ENCODE data around the gene WBP1L. TPM values are rescaled to one million over a fixed set of nuclear protein-coding genes. Genes with fewer than 3 reads are reported as not detected.

The WBP1L gene
- total and polyA plus RNA-seq, 2 of the 13 experiments (the other 11 are each of a cell fraction or from before 2014, with no cell fraction given): 8.3 to 12.3 TPM

- TF ChIP-seq THRA (CRISPR knock-in tag; IDR thresholded peaks at IDR 0.05; ENCODE audit: borderline replicate concordance) (no peak), ZHX1 (CRISPR knock-in tag; IDR thresholded peaks at IDR 0.05; ENCODE audit: low read depth) (no peak), ZNF33A (CRISPR knock-in tag; IDR thresholded peaks at IDR 0.05; ENCODE audit: borderline replicate concordance) (no peak), SP140L (CRISPR knock-in tag; IDR thresholded peaks at IDR 0.05; ENCODE audit: borderline replicate concordance) (no peak), CEBPB (IDR thresholded peaks at IDR 0.05; ENCODE audit: borderline replicate concordance, low read depth, low read length) (no peak), KDM6A (CRISPR knock-in tag; IDR thresholded peaks at IDR 0.05; ENCODE audit: low read depth) (no peak), POLR2G (IDR thresholded peaks at IDR 0.05; ENCODE audit: low read depth, low read length) (peak; percentile 89), CENPX (CRISPR knock-in tag; IDR thresholded peaks at IDR 0.05) (no peak), CC2D1A (CRISPR knock-in tag; IDR thresholded peaks at IDR 0.05) (no peak), USF2 (IDR thresholded peaks at IDR 0.05; ENCODE audit: low read depth, low read length) (no peak), USF2 (CRISPR knock-in tag; IDR thresholded peaks at IDR 0.05; ENCODE audit: borderline replicate concordance) (0 out of 2 replicates have a peak, but pooled peaks have one; percentile 16), KDM4B (CRISPR knock-in tag; IDR thresholded peaks at IDR 0.05) (0 out of 2 replicates have a peak, but pooled peaks have one; percentile 15), ZNF572 (CRISPR knock-in tag; IDR thresholded peaks at IDR 0.05) (peak; percentile 68; the same call in 1 of the 2 replicates), MTERF4 (CRISPR knock-in tag; IDR thresholded peaks at IDR 0.05) (peak; percentile 69), ZZZ3 (CRISPR knock-in tag; IDR thresholded peaks at IDR 0.05; ENCODE audit: borderline replicate concordance) (peak; percentile 66; the same call in 1 of the 2 replicates), STAT5B (CRISPR knock-in tag; IDR thresholded peaks at IDR 0.05) (no peak), RFXANK (CRISPR knock-in tag; IDR thresholded peaks at IDR 0.05) (no peak), ZNF629 (CRISPR knock-in tag; conservative IDR thresholded peaks at IDR 0.05) (0 out of 2 replicates have a peak, but pooled peaks have one; percentile 5), GLI4 (CRISPR knock-in tag; IDR thresholded peaks at IDR 0.05; ENCODE audit: borderline replicate concordance) (no peak), EZH2 (conservative IDR thresholded peaks at IDR 0.05; ENCODE audit: low read depth, low read length) (no peak)
- TF ChIP-seq, protein P1, sequence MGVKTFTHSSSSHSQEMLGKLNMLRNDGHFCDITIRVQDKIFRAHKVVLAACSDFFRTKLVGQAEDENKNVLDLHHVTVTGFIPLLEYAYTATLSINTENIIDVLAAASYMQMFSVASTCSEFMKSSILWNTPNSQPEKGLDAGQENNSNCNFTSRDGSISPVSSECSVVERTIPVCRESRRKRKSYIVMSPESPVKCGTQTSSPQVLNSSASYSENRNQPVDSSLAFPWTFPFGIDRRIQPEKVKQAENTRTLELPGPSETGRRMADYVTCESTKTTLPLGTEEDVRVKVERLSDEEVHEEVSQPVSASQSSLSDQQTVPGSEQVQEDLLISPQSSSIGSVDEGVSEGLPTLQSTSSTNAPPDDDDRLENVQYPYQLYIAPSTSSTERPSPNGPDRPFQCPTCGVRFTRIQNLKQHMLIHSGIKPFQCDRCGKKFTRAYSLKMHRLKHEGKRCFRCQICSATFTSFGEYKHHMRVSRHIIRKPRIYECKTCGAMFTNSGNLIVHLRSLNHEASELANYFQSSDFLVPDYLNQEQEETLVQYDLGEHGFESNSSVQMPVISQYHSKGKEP (CRISPR knock-in tag; IDR thresholded peaks at IDR 0.05): no peak
Observed at GRCh38 chr10:102714621-102715455, 28.9 kb upstream of the WBP1L start, which contains the start of gene SFXN2 (continued).
